HG03108 (cell line): ENCODE results near the gene PLAGL1.
A peak's percentile ranks its signal among the peaks of the same experiment; 100 is the strongest.

ENCODE experiments used
- ATAC-seq: cut with Tn5 transposase; IDR thresholded peaks from one replicate; pipeline ENCODE4 v1.9.1; 2021; ENCODE audit warnings: moderate library complexity; ENCODE audit not compliant: unreplicated experiment

Gene PLAGL1

DNA sequence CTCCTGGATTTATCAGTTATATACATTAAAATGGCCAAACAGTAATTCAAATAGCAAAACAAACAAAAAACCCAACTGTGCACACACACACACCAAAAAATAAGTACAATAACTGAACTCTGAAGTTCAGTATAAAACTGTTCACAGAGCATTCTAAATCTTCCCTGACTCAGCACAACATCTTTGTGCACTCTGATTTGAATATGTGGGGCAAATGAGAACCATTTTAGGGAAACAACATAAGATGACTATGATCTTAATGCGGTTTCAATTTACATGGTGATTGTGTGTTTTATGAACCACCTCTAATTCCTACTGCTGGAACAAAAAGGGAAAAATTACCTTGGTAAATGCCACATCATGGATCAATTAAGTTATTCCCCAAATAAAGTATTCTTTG lies 41.7 kb downstream of the PLAGL1 start:
- ATAC-seq: no peak

- no peak for ATAC-seq
These were observed 42.4 kb downstream of the PLAGL1 start for GRCh38 chr6:143965503-143966171.

- ATAC-seq: no peak
These were observed 43.4 kb downstream of the PLAGL1 start for GRCh38 chr6:143964674-143965081.

GRCh38 chr6:143963158-143963919 lies 44.7 kb downstream of the PLAGL1 start:
- ATAC-seq: no peak

- ATAC-seq: no peak
These were observed 45.9 kb downstream of the PLAGL1 start for GRCh38 chr6:143961886-143962878.

DNA sequence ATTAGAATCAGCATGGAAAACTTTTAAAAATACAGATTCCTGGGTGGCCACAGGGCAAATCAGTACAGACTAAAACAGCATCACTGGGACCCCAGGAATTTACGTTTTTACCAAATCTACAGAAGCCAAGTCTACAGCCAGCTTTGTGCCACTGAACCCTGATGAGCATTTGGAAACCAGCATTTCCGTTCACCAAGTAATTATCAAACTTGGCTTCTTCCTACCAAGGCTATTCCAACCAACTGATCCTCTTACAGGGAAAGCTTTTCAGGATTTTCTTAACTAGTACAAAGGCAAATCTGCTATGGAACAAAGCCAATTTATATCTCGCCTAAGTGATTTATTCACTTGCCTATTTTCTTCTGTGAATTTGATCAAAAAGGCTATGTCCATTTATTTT lies 47.0 kb downstream of the PLAGL1 start:
- ATAC-seq: no peak

- ATAC-seq: no peak
These were observed 48.1 kb downstream of the PLAGL1 start for GRCh38 chr6:143959927-143960326.

- no peak for ATAC-seq
These were observed 49.1 kb downstream of the PLAGL1 start for GRCh38 chr6:143958839-143959399.

DNA sequence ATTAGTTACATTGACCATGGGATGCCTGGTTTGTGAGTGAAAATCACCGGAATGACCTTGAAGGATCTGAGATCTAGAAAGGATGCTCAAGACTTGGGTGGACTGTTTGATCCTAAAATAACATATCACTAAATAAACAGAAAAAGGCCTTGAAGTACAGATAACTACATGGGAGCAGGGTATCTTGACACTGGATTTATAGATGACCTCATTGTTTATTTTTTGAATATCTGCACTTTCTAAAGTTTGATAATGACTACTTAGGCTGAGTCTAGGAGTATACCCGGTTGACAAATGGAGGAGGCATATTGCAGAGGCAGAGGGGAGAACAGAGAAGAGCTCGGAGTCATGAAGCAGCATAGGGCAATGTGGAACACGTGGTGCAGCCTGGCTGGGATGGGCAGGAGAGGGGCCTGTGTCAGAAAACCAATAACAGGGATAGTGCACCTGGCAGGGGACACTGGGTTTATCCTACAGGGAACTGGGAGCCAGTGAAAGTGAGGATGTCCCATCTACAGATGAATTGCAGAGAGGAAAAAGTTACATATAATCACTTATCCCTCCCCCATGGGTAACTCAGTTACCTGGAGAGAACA lies 50.3 kb downstream of the PLAGL1 start:
- no peak for ATAC-seq

DNA sequence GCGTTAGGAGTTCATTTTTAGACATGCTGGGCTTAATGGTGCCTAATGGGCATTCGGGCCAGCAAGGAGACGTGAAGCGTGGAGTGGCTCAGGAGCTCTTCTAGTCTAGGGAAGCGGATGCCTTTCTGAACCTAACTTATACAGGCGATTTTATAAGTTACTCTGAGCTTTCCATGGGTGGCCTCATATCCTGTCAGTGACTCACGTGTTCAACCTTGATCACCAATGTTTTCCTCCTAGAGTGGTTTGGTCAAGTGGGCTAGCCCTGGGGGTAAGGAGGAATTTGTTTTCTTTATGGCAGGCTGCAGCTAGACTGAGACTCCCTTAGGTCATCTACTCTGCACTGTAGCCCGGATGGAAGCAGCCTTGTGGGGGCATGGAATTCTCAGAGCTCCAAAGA lies 52.1 kb downstream of the PLAGL1 start:
- no peak for ATAC-seq

DNA sequence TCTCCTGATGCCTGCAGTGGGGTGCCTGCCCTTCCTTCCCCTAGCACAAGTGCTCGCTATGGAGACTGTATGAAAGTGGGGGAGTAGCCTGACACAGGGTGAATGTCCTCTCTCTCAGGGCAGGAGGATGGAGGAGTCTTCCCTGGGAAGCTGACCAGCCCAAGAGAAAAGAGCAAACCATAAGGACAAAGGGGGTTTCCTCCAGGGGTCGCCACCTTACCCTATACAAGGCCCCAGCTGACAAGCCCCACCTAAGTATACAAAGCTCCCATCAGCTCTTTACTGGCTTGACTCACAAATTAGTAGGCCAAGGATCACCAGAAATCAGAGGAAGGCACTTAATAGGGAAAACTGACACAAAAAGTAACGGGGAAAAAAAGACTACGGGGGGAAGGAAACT lies 54.1 kb downstream of the PLAGL1 start:
- no peak for ATAC-seq

DNA sequence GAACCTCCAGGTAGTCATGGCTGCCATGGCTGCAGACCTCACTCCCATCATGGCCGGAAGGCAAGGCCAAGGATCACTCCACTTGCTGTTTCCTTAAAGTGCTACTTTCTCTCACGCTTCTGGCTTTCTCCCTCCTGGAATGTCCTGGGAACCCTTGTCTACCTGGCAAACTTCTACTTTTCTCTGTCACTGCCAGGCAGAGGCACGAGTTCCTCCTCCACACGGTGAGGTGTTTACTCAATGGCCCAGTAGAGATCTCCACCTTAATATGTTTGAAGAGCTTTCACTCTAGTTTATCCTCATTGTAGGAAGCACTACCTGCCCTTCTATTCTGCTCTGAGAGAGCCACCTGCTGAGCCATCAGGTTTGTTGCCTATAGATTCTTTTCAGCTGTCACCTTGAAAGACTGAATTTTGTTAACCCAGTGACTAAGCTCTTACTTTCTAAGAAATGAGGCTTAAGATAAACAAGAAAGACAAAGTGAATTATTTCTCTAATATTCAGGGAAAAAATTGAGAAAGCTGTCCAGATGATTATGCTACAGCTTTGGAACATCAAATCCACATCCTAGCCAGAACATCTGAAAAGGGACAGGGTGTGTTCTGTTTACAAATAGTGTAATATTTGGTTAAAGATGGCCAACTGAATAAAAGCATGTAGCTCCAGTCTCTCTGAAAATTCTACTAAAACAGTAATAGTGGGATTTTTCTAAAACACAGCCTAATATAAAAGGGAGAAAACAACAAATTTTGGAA lies 54.9 kb downstream of the PLAGL1 start:
- ATAC-seq: no peak

GRCh38 chr6:143952060-143952778 lies 55.8 kb downstream of the PLAGL1 start:
- ATAC-seq: no peak

- ATAC-seq: no peak
These were observed 57.2 kb downstream of the PLAGL1 start for GRCh38 chr6:143950875-143951274.

DNA sequence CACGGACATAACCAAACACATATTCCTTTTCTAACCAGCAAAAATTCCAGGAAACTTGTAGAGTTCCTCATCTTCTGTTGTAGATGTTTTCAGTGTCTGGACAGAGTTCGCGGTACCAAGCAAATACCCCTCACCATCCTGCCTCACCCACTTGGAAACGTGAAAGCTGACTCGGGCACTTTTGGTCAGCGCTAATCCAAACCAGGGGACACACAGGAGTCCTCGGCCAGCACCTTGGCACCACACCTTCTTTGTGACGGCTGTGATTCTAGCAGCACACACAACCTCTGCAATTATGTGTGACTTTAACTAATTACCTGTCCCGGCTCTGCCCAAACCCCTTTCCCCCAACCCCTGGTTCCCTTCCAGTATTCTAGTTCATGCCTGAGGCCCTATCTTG lies 58.1 kb downstream of the PLAGL1 start:
- ATAC-seq: no peak

GRCh38 chr6:143949535-143949934 lies 58.5 kb downstream of the PLAGL1 start:
- no peak for ATAC-seq

DNA sequence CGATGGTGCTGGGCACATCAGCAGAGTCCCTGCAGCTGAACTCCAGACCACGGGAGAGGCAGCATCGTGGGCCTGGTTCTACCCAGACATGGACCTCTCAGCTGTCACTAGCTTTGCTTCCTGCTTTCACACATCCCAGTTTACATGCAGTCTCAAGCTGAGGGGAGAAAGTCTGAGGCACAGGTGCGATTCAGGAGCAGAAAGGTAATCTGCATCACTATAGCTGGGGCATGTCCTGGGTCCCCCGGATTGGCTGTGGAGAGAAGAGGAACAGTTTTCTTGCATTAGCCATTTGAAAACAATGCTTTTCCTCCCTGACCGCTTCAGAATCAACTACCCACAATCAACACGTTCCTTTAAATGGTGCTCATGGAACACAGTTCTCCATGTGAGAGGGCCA lies 59.9 kb downstream of the PLAGL1 start:
- ATAC-seq: no peak

DNA sequence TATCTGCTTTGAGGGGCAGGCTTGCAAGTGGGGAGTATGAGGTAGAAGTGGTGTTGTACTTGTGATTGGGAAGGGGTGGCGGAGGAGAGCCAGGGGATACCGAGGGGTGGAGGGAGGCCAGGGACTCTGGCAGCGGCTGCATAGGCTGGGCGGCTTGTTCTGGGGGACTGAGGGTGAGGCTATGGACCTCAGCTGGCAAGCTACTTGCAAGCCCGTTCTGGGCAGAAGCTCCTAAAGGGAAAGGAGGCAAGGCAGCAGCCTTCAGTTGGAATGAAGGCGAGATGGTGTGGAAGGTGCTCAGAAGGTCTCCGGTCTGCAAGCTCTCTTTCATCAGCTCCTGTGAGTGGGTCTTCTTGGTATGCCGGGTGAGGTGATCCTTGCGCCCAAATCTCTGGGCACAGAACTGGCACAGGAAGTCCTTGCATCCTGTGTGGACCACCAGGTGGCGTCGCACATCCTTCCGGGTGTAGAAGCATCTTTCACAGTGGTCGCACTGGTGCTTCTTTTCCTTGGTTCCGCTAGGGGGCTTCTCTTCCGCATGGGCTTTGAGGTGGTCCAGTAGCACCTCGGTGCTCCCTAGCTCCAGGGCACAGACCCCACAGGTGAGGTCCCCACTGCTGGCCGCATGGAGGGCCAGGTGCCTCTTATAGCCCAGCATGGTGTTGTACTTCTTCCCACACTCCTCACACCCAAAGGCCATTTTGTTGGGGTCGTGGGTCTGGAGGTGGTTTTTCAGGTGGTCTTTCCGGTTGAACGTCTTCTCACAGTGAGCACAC lies 66.0 kb downstream of the PLAGL1 start:
- peak; percentile 63 for ATAC-seq
